ENCODE measurements around the gene ATP1B3. TPM values are rescaled to one million over a fixed set of nuclear protein-coding genes. Genes with fewer than 3 reads are reported as not detected.
"Not testable (repeated sequence)": the region's sequence is repeated elsewhere in the genome, so short reads cannot be mapped to it uniquely, and the experiment has no call there.

The ATP1B3 gene
- polyA plus RNA-seq (ENCODE audit: insufficient read length in 3 of 3) = 100 to 1,000 TPM; 183 to 211 (median 208) TPM

- peak; percentile 48 to 71 (median 57) for DNase-seq (ENCODE audit: low read depth in 3 of 3, low spot score in 2 of 3)
Observed at GRCh38 chr3:141876381-141876890, at the start of gene ATP1B3. Gene ATP1B3, plus strand, starts transcription at chr3:141876643. Its CDS starts 159 bp downstream, at chr3:141876802.

DNA sequence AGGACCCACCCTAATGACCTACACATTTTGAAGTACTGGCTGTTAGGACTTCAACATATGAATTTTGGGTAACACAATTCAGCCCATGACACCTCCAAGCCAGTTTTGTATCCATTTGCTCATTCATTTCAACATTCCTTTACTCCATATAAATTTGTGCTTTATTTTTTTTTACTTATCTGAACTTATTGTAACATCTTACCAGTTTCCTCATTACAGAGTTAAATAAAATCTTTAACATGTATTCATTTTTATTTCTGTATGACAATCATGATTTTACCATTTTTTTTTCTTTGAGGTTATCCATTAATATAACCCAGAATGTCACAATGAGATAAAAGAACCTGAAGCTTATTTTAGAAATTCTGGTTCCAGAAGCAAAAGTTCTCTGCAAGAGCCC is 48.0 kb upstream of the ATP1B3 start:
- DNase-seq (ENCODE audit: low read depth in 3 of 3, low spot score in 2 of 3) = no peak

GRCh38 chr3:141828890-141829289 is 47.6 kb upstream of the ATP1B3 start:
- DNase-seq (ENCODE audit: low read depth in 3 of 3, low spot score in 2 of 3) = no peak

GRCh38 chr3:141830508-141830907 is 45.9 kb upstream of the ATP1B3 start:
- DNase-seq (ENCODE audit: low read depth in 3 of 3, low spot score in 2 of 3) = no peak

DNA sequence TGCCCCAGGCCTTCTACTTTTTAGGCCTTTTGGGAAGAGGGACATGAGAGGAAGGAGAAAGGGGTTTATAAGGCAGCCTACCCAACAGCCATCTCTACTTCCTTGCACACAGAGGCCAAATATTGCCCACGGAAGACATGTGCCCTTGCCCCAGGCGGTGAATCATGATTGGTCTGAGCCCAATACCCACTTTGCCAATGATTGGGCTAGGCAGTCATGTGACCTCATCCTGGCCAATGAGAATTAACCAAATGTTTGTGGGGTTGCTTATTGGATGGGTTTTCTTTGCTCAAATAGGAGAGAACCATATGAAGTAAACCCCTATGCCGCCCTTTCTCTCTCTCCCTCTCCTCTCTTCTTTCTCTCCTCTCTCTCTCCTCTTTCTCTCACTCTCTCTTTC is 42.2 kb upstream of the ATP1B3 start:
- DNase-seq (ENCODE audit: low read depth in 3 of 3, low spot score in 2 of 3) = no peak

DNA sequence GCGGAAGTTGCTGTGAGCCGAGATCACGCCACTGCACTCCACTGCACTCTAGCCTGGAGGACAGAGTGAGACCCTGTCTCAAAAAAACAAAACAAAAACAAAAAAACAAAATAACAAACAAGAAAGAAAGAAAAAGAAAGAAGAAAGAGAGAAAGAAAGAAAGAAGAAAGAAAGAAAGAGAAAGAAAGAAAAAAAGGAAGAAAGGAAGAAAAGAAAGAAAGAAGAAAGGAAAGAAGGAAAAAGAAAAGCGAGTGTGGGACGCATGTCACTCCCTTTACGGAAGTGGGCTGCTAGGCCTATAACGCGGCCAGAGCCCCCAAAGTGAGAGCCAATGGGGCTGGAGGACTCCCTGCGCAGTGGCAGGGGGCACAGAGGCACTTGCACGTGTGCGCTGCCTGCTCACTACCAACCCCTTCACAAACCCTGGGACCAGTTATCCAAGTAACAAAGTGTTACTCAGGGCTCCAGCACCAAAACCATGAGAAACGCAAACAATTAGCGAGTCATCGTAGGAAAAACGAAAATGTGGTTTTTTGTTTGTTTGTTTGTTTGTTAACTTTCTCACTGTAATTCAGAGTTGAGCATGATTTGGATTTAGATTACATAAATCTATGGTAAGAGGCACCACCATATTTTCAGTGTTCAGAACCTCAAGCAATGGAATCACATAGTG is 40.8 kb upstream of the ATP1B3 start:
- DNase-seq (ENCODE audit: low read depth in 3 of 3, low spot score in 2 of 3) = no peak

- no peak for DNase-seq (ENCODE audit: low read depth in 3 of 3, low spot score in 2 of 3)
Observed at GRCh38 chr3:141839389-141839788, 37.1 kb upstream of the ATP1B3 start.

GRCh38 chr3:141840737-141841544 is 35.5 kb upstream of the ATP1B3 start:
- no peak for DNase-seq (ENCODE audit: low read depth in 3 of 3, low spot score in 2 of 3)

DNA sequence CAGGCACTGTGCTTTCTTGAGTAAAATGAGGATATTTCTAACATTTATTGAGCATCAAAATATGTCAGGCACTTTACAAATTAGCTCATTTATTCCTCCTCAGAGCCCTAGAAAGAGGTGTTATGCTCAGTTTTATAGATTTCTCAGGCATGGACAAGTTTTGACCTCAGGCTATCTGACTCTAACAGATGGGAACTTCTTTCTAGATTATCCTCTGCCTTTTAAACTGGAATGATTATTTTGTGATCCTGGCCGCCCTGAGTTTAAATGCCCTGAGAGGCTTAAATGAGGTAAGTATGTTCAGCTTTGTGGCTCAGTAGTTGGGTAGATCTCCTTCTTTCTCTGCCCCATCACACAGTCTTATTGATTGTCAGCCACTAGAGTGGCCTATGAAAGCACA is 32.3 kb upstream of the ATP1B3 start:
- no peak for DNase-seq (ENCODE audit: low read depth in 3 of 3, low spot score in 2 of 3)

GRCh38 chr3:141844812-141845211 is 31.6 kb upstream of the ATP1B3 start:
- DNase-seq (ENCODE audit: low read depth in 3 of 3, low spot score in 2 of 3) = no peak

DNA sequence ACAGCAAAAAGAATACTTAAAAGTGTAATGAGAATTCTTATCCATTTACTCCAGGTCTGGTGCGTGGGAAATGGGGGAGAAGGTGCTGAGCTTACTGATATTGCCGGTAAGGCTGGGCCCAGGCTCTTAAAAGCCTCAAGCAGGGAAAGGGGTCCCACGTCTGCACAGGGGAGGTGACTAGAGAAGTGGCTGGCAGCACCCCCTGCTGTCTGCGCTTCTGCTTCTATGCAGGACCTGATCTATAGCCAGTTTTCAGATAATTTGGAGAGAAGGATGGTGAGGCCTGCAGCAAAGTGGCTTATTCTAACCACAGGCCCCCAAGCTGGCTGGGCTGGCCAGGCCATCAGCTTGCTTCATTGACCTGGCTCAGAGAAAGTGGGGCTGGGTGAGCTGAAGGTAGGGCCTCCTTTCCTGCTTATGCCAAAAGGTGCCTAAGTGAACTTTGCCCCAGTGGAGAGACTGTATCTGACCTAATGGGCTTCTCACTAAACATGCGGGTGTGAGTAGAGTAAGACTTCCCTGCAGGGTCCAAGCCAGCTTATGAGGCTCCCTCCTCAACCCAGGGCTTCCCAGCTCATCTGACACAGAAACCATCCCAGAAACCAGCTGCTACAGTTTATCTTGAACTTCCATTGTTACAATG is 30.9 kb upstream of the ATP1B3 start:
- no peak for DNase-seq (ENCODE audit: low read depth in 3 of 3, low spot score in 2 of 3)

- DNase-seq (ENCODE audit: low read depth in 3 of 3, low spot score in 2 of 3) = no peak
Observed at GRCh38 chr3:141846050-141846433, 30.4 kb upstream of the ATP1B3 start.

DNA sequence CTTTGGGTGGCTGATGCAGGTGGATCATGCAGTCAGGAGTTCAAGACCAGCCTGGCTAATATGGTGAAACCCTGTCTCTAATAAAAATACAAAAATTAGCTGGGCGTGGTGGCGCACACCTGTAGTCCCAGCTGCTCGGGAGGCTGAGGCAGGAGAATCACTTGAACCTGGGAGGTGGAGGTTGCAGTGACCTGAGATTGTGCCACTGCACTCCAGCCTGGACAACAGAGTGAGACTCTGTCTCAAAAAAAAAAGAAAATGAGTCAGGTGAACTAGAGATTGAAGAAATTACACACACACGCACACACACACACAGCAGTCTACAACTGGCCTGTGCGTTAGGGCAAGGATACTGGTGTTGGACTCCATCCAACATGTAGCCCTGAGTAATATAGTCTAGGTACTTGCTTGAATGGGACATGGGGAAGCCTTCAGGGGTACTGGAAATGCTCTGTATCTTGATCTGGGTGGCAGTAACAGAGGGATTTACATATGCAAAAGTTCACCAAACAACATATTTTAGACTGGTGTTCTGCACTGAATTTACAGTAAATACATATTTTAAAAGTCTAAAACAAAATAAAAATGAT is 28.2 kb upstream of the ATP1B3 start:
- DNase-seq (ENCODE audit: low read depth in 3 of 3, low spot score in 2 of 3) = not testable (repeated sequence)

- DNase-seq (ENCODE audit: low read depth in 3 of 3, low spot score in 2 of 3) = no peak
Observed at GRCh38 chr3:141849056-141849815, 27.2 kb upstream of the ATP1B3 start.

GRCh38 chr3:141851411-141851810 is 25.0 kb upstream of the ATP1B3 start:
- DNase-seq (ENCODE audit: low read depth in 3 of 3, low spot score in 2 of 3) = no peak

- DNase-seq (ENCODE audit: low read depth in 3 of 3, low spot score in 2 of 3) = no peak
Observed at GRCh38 chr3:141853081-141853601, 23.3 kb upstream of the ATP1B3 start.

- DNase-seq (ENCODE audit: low read depth in 3 of 3, low spot score in 2 of 3) = no peak
Observed at GRCh38 chr3:141853629-141854168, 22.7 kb upstream of the ATP1B3 start.

DNA sequence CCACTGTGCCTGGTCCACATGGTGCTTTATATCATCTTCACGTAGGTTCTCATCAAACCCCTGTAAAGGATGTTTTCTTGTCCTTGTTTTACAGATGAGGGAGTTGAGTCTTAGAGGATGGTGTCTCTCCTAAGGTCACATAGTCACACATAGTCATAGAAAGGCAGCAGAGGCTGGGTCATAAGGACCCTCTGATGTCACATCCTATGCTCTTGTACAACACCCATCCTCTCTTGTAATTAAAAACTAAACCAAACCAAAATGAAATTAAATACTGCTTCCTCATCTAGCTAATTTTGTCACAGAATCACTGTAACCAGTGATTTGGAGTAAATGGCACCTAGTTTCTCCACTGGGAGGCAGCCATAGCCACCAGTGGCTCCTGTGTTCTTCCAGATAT is 21.8 kb upstream of the ATP1B3 start:
- DNase-seq (ENCODE audit: low read depth in 3 of 3, low spot score in 2 of 3) = no peak

- DNase-seq (ENCODE audit: low read depth in 3 of 3, low spot score in 2 of 3) = no peak
Observed at GRCh38 chr3:141858312-141858711, 18.1 kb upstream of the ATP1B3 start.

GRCh38 chr3:141859651-141860050 is 16.8 kb upstream of the ATP1B3 start:
- no peak for DNase-seq (ENCODE audit: low read depth in 3 of 3, low spot score in 2 of 3)
